Measurements from ENCODE around the gene UQCC2. TPM values are rescaled to one million over a fixed set of nuclear protein-coding genes. Genes with fewer than 3 reads are reported as not detected.
A peak's percentile ranks its signal among the peaks of the same experiment; 100 is the strongest.

Gene UQCC2
- total and polyA plus RNA-seq, 4 donors = 7.8 to 141 (median 48.1) TPM

- H3K27ac ChIP-seq (ENCODE audit: low read depth in 1 of 2, low read length in 1 of 2) = peak overlapping the region in 1 of 2 donors; percentile 55
- DNase-seq = no peak
- 86 to 89% methylated on average over 9 of the region's 9 CpGs for WGBS, 2 donors
- no peak for TF ChIP-seq CTCF (IDR thresholded peaks at IDR 0.05; ENCODE audit: control extremely low read depth, extremely low read depth)
- ATAC-seq (ENCODE audit: insufficient read depth, low FRiP score) = no peak
- no peak overlapping the region for H3K9ac ChIP-seq (ENCODE audit: insufficient read depth in 1 of 2, low read length in 2 of 2)
- peaks cover 0 to 4% (median 0%) of the 10 kb centered on the region in 4 donors for H3K36me3 ChIP-seq (ENCODE audit: control insufficient read depth in 4 of 4, insufficient read depth in 4 of 4, low read length in 4 of 4)
- no peaks in the 10 kb centered on the region for H3K9me3 ChIP-seq (ENCODE audit: control insufficient read depth in 4 of 4, insufficient read depth in 3 of 4, low read length in 3 of 4)
- peaks cover 0 to 22% (median 10%) of the 10 kb centered on the region in 5 donors for H3K4me1 ChIP-seq (ENCODE audit: control insufficient read depth in 5 of 5, insufficient read depth in 5 of 5, low read length in 5 of 5)
- no peak overlapping the region for H3K4me3 ChIP-seq
- no peaks in the 10 kb centered on the region for H3K27me3 ChIP-seq (ENCODE audit: control insufficient read depth in 3 of 3, insufficient read depth in 3 of 3, low read length in 2 of 3)
Measured at GRCh38 chr6:33738153-33738552, 26.7 kb upstream of the UQCC2 start.

- Histone ChIP-seq H3K9ac (ENCODE audit: insufficient read depth in 1 of 2, low read length in 2 of 2) (no peak overlapping the region), H3K27ac (ENCODE audit: low read depth in 1 of 2, low read length in 1 of 2) (peak overlapping the region in 1 of 2 donors; percentile 85), H3K36me3 (ENCODE audit: control insufficient read depth in 4 of 4, insufficient read depth in 4 of 4, low read length in 4 of 4) (peaks cover 0 to 4% (median 0%) of the 10 kb centered on the region in 4 donors), H3K4me3 (no peak overlapping the region), H3K4me1 (ENCODE audit: control insufficient read depth in 5 of 5, insufficient read depth in 5 of 5, low read length in 5 of 5) (peaks cover 0 to 16% (median 10%) of the 10 kb centered on the region in 5 donors), H3K27me3 (ENCODE audit: control insufficient read depth in 3 of 3, insufficient read depth in 3 of 3, low read length in 2 of 3) (no peaks in the 10 kb centered on the region), H3K9me3 (ENCODE audit: control insufficient read depth in 4 of 4, insufficient read depth in 3 of 4, low read length in 3 of 4) (no peaks in the 10 kb centered on the region)
- 92 to 93% methylated on average over 15 of the region's 15 CpGs for WGBS, 2 donors
- no peak for ATAC-seq (ENCODE audit: insufficient read depth, low FRiP score)
- no peak for DNase-seq
- no peak for TF ChIP-seq CTCF (IDR thresholded peaks at IDR 0.05; ENCODE audit: control extremely low read depth, extremely low read depth)
Measured at GRCh38 chr6:33737267-33738026, 25.9 kb upstream of the UQCC2 start.

GRCh38 chr6:33735216-33735615 is 23.7 kb upstream of the UQCC2 start:
- no peak for DNase-seq
- Histone ChIP-seq H3K36me3 (ENCODE audit: control insufficient read depth in 4 of 4, insufficient read depth in 4 of 4, low read length in 4 of 4) (peaks cover 0 to 4% (median 0%) of the 10 kb centered on the region in 4 donors), H3K4me1 (ENCODE audit: control insufficient read depth in 5 of 5, insufficient read depth in 5 of 5, low read length in 5 of 5) (peaks cover 0 to 10% (median 6%) of the 10 kb centered on the region in 5 donors)

More at GRCh38 chr6:33735216-33735615, 23.7 kb upstream of the UQCC2 start:
- Histone ChIP-seq H3K4me3 (no peak overlapping the region), H3K9me3 (ENCODE audit: control insufficient read depth in 4 of 4, insufficient read depth in 3 of 4, low read length in 3 of 4) (no peaks in the 10 kb centered on the region), H3K27ac (ENCODE audit: low read depth in 1 of 2, low read length in 1 of 2) (no peak overlapping the region), H3K27me3 (ENCODE audit: control insufficient read depth in 3 of 3, insufficient read depth in 3 of 3, low read length in 2 of 3) (no peaks in the 10 kb centered on the region), H3K9ac (ENCODE audit: insufficient read depth in 1 of 2, low read length in 2 of 2) (no peak overlapping the region)
- WGBS, 2 donors = 83 to 86% methylated on average over 18 of the region's 18 CpGs
- no peak for ATAC-seq (ENCODE audit: insufficient read depth, low FRiP score)
- no peak for TF ChIP-seq CTCF (IDR thresholded peaks at IDR 0.05; ENCODE audit: control extremely low read depth, extremely low read depth)
